ENCODE data around the gene TOP3A. TPM values are rescaled to one million over a fixed set of nuclear protein-coding genes. Genes with fewer than 3 reads are reported as not detected.
A peak's percentile ranks its signal among the peaks of the same experiment; 100 is the strongest.

The TOP3A gene
- total RNA-seq, 1 donor from 2014 or later = 23.8 TPM

DNA sequence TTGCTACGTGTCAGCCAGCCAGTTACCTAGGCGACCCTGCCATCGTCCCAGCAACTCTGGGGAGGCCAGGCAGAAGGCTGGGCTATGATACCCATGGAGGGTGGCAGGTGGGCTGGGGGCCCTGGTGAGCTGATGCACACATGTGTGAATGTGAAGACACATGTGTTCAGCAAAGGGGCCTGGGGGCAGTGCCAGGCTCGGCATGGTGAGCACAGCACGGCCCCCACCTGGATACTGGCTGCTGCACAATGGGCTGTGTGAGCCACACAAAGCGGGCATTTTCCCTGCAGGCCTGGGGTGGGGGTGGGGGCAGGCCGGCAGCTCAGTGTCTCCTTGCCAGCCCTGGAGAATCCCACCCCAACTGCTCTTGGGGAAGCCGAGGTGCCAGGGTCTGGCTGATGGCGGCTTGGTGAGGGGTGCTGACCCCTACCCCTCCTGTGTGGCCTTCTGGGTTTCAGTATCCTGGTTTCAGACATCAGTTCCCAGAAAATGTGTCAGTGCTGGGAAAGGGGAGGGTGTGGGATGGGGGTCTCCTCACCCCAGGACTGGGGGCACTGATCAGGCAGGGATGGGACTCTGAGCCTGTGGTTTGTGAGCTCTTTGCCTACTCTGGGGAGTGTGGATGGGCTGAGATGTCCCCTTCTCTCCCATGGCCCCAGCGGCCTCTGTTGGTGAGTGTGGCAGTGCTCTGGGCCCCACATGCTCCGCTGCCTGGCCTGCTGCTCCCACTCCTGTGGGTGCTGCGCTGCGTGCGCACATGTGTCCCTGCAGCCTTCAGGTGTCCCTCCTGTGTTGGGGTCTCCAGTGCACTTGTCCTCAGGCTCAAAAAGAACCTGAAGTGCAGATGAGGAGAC is 84.3 kb downstream of the TOP3A start:
- no peak for ATAC-seq

DNA sequence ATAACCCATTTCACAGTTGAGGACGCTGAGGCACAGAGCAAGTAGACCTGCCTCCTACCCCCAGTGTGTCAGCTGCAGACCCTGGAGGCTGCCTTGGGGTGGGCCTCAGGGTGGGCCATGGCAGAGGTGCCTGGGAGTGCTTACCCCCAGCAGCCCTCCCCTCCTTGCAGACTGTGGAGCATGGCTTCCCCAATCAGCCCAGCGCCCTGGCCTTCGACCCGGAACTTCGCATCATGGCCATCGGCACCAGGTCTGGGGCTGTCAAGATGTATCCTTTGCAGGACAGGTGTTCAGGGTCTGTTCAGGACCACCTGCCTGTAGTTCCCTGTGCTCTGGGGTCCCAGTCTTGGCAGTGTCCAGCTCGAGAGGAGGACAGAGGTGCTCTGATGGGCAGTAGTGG is 85.0 kb downstream of the TOP3A start:
- ATAC-seq = no peak

DNA sequence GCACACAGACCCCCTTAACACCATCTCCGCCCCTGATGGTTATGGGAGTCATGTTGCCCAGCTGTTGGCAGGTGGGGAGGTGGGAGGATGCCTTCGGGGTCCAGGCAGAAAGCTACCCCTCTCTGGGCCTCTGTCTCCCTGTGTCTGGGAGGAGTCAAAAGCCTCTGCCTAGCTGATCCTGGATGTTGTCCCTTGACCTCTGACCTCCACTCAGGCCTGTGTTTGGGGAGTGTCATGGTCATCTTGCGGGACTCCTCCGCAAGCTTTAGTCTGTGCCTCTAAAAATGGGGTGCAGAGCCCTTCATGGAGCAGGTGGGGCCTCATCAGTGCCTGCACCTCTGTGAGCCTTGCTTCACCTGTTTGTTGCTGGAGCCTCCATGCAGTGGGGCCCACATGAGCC is 85.5 kb downstream of the TOP3A start:
- no peak for ATAC-seq

DNA sequence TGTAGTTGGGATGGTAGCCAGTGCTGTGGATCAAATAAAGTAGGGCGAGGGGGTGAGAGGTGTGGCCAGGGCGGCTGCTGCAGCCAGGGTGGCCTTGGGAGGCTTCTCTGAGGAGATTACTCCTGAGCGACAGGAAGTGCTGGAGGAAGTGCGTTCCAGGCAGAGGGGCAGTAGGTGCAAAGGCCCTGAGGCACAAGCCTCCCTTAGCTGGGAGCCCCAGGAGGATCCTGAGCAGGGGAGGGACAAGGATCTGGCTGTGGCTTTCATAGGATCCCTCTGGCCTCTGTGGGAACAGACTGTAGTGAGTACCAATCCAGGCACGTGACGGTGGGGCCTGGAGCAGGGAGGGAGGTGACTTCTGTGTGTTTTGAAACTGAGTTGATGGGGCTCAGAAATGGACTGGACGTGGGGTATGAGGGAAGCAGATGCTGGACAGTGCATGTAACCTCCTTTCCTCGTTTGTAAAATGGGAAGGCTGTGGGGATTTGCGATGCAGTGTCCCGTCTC is 86.6 kb downstream of the TOP3A start:
- no peak for ATAC-seq

DNA sequence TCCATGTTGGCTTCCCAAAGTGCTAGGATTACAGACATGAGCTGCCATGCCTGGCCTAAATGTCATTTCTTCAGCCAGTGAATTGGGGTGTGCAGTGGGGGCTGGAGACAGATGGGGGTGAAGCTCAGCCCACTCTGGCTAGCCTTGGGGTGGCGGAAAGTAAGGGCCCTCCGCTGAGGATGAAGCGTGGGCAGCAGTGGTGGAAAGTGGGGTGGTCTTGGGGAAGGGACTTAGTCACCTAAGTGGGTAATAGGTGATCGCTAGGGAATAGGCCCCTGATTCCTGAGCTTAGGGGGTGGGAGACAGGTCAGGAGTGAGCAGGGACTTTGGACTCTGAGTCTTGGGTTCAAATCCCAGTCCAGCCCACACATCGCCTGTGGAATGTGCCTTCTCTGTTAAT is 87.2 kb downstream of the TOP3A start:
- ATAC-seq = no peak

DNA sequence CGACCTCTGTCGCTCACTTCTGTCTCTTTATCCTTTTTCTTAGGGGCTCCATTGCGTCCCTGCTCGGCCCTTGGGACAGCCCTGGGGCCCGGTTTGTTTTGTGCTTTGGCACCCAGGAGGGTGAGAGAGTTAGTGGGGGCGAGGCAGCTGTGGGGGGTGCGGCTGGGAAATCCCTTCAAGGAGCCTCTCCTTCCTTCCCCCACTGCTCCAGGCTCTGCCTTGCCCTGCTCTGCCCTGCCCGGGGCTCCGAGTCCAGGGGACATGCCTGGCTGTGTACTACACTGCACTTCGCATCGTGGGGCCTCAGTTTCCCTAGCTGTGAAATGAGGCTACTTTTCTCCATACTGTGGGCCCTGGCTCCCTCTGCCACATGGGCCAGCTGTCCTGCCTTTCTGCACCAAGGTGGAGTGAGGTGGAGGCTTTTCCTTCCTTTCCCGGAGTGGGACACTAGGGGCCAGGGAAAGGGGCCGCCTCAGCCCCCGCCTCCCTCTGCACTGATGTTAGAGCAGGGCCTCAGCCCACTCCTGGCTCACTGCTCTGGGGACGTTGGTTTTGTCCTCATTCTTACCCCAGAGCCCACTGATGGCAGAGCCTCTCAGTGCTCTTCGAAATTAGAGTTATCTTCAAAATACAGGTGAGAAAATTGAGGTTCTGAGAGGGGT is 88.4 kb downstream of the TOP3A start:
- ATAC-seq = peak; percentile 5

DNA sequence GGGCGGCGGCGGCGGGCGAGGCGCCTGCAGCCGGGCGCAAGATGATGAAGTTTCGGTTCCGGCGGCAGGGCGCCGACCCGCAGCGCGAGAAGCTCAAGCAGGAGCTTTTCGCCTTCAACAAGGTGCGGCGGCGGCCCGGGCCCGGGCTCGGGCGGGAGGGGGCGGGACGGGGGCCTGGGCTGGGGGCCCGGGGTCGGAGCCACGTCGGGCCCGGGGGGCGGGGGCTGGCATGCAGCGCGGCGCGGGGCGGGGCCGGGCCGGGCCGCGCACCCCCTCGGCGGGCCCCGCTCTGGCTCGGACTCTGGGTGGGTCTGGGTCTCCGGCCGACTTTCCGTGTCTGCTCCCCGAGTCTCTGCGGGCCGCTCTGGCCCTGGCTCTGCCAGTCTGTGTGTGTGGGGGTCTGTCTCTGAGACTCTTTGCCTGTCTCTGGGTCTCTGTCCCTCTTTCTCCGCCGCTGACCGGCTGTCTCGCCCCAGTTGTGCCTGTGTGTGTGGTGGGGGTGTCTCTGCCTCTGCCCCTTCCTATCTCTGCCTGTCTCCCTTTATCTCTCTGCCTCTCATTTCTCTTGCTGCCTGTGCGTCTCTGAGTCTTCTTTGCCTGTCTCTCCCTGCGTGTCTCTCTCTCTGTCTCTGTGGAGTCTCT is 89.0 kb downstream of the TOP3A start:
- peak; percentile 3 for ATAC-seq

DNA sequence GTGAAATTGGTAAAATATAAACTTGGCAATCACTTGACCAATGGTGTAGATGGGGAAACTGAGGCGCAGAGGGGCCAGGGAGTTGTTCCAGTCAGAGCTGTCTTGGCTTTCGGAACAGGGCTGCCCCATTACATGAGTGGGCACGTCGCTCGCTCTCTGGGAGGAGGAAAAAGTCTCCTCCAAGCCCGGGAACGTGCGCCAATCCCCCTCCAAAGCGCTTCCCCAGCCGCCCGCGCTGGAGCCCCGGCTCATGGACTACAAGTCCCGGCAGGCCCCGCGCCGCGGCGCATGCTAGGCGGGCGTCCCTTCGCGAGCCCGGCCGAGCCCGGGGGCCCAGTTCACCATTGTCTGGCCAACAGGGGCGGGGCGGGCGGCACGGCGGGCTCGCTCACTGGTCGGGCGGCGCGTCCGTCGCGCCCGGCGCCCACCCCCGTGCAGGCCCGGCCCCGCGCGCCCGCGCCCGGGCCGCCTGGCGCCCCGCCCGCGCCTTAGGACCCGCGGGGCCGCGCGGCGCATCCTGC is 89.6 kb downstream of the TOP3A start, which contains the start of gene LLGL1:
Gene LLGL1, plus strand, starts transcription at position 515 of the 521 bp plus-strand sequence. CDS start 48 bp downstream, outside the sequence.
- peak; percentile 93 for ATAC-seq

DNA sequence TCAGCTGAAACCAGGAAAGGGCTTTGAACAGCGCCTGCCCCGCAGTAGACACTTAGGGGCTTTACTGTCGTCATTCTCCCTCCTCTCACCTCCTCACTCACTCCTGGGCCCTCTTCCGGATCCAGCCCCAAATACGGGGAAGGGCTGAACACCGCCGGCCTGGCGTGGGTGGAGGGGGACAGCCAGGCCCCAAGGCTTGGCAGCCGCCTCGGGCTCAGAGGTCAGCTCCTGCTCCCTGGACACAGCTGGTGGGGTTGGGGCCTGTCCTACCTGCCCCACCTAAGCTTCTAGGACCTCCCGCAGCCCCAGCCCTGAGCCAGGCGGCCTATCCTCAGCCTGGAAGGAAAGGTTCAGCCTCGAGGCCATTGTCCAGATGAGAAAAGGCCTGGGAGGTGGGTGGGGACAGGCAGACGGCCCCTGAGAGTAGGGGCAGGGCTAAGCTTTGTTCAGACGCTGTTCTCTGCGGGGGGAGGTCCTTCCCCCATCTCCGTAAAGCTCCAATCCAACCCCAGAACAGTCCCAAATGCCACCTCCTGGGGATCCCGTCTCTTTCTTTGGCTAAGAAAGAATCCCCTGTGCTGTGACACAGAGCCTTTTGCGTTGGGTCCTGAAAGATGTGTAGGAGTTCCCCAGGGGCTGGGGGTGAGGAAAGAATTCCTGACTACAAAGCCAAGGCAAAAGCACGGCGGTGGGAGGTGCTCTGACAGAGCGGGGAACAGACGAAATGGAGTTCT is 90.2 kb downstream of the TOP3A start:
- ATAC-seq = no peak

DNA sequence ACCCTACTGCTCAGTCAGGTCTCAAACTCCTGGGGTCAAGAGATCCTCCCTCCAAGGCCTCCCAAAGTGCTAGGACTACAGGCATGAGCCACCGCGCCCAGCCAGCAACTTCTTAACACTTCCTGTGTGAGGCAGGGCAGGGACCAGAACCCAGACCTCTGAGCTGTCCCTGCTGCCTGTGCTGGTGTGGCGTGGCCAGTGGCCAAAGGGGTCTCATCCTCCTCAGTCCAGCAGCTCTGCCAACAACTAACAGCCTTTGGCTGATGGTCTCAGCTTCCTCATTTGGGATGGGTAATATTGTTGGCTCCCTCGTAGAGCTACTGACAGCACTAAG is 90.8 kb downstream of the TOP3A start:
- ATAC-seq = no peak

Other genes with a start within 250 kb of the TOP3A start
- gene DRG2, start 227.0 kb downstream of the TOP3A start, total RNA-seq = 29.4 TPM
- 0.44 TPM for gene MYO15A, start 206.2 kb downstream of the TOP3A start, total RNA-seq
- gene ALKBH5, start 131.2 kb downstream of the TOP3A start, total RNA-seq = 45.3 TPM
- 17.6 TPM for gene LLGL1, start 89.4 kb downstream of the TOP3A start, total RNA-seq
- 210 TPM for gene FLII, start 56.3 kb downstream of the TOP3A start, total RNA-seq
- 6.3 TPM for gene MIEF2, start 54.3 kb downstream of the TOP3A start, total RNA-seq
- 8.6 TPM for gene SMCR8, start 299 bp upstream of the TOP3A start, total RNA-seq
- gene SHMT1, start 48.6 kb upstream of the TOP3A start, total RNA-seq = 67.1 TPM
- gene EVPLL, start 62.8 kb upstream of the TOP3A start, total RNA-seq = 5.3 TPM
- 15.7 TPM for gene LGALS9C, start 161.8 kb upstream of the TOP3A start, total RNA-seq

All from esophagus mucosa (tissue), 1 donor.